Uterus (tissue), 2 donors: ENCODE data around the gene KPNA3.

Experiments
- CTCF ChIP-seq, 4 experiments: fragments of 200-600 bp in 2 of 4; fragments of 450-650 bp in 2 of 4; sonication (generic) in 2 of 4; IDR thresholded peaks; one replicate each; pipeline ENCODE4 v1.5.1; 2016 to 2019; ENCODE audit warnings: antibody characterized with exemption in 4 of 4, mild to moderate bottlenecking in 2 of 4, moderate library complexity in 1 of 4
- POLR2A ChIP-seq, 2 donors: fragments of 450-650 bp; IDR thresholded peaks; one replicate each; pipeline ENCODE4 v1.6.1; 2016; ENCODE audit warnings: antibody characterized with exemption in 2 of 2, mild to moderate bottlenecking in 1 of 2, moderate library complexity in 1 of 2

DNA sequence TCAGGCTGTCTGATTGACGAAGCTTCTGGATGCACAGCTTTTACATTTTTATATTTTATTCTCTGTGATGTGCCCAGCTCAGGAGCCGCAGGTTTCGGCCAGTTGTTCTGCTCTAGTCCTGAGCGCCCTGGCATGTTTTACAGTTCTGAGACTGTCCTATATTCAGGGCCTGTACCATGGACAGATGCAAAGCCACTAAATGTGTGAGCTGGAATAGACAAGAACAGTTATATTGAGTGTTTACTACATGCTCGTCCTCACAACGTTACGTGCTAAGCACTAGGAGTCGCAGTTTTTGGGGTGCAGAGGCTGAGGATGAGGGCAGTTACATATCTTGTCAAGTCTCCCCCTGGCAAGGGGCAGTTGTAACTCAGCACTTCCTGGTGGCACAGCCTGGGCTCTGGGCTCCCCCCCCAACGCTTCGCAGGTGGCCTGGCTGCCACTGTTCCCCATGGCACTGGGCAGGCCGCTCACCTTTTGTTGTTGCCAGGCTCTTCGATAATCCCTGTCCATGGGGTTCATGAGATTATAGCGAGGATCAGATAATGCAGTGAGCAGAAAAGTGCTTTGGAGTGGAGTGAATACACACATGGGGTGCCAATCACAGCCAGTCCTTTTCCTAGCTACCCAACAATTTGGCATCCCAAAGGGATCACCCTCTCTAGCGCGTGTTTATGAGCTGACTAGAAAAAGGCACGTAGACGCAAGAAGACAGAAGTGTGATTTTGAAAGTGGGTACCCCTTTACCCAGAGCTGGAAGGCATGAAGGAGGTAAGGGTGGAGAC lies 140.7 kb downstream of the KPNA3 start:
- TF ChIP-seq POLR2A (IDR thresholded peaks at IDR 0.05), result no peak
- no peak for TF ChIP-seq CTCF (IDR thresholded peaks at IDR 0.05)
